IMR-90 (cell line): Measurements from ENCODE around the gene CYP26A1. TPM values are rescaled to one million over a fixed set of nuclear protein-coding genes. Genes with fewer than 3 reads are reported as not detected.
A peak's percentile ranks its signal among the peaks of the same experiment; 100 is the strongest.

Experiments
- ATAC-seq: fragments of 200-7000 bp; cut with Tn5 transposase; 2 replicates; pipeline ENCODE4 v1.9.1; 2020; ENCODE audit warnings: low read depth, mild to moderate bottlenecking, moderate library complexity
- BruUV-seq: library from RNA; stranded (reverse); fragments of 400-500 nt; replicated peaks from 2 replicates; lab custom pipeline; 2021; lab: Mats Ljungman, UMichigan
- CTCF ChIA-PET: fragments of 300-600 bp; formaldehyde crosslinking; extraction: SDS; loops from one replicate; lab custom pipeline; 2021; ENCODE audit warnings: antibody characterized with exemption; lab: Yijun Ruan, JAX
- POLR2A ChIA-PET: fragments of 300-600 bp; sonication (Branson Sonifier 250); formaldehyde crosslinking; loops from one replicate; lab custom pipeline; 2022; ENCODE audit warnings: antibody characterized with exemption; ENCODE audit not compliant: unreplicated experiment; lab: Charles Lee
- DNase-seq: peaks from one replicate; pipeline ENCODE4 v3.0.0; 2013
- H2AFZ ChIP-seq: replicated peaks from 2 replicates; pipeline ENCODE3; 2013; ENCODE audit warnings: low read length, mild to moderate bottlenecking; ENCODE audit not compliant: poor library complexity
- H2AK5ac ChIP-seq: 2 replicates; pipeline ENCODE4 v1.6.1; 2013; ENCODE audit warnings: low read depth, low read length, inconsistent platforms
- H2AK9ac ChIP-seq: replicated peaks from 2 replicates; pipeline ENCODE3; 2013; ENCODE audit warnings: mild to moderate bottlenecking, low read depth, low read length, moderate library complexity; ENCODE audit not compliant: poor library complexity
- H2BK120ac ChIP-seq: 2 replicates; pipeline ENCODE4 v1.6.1; 2013; ENCODE audit warnings: low read depth, low read length, inconsistent platforms
- H2BK15ac ChIP-seq: 3 replicates; pipeline ENCODE4 v1.6.1; 2013; ENCODE audit warnings: low read depth, low read length, inconsistent platforms
- H2BK20ac ChIP-seq: 2 replicates; pipeline ENCODE4 v1.6.1; 2013; ENCODE audit warnings: low read depth, mild to moderate bottlenecking, inconsistent platforms, low read length, moderate library complexity
- H2BK5ac ChIP-seq: 2 replicates; pipeline ENCODE4 v1.6.1; 2013; ENCODE audit warnings: mild to moderate bottlenecking, low read depth, low read length, inconsistent platforms; ENCODE audit not compliant: poor library complexity, severe bottlenecking
- H3K14ac ChIP-seq: replicated peaks from 2 replicates; pipeline ENCODE4 v1.6.1; 2013; ENCODE audit warnings: low read depth, low read length, inconsistent platforms
- H3K18ac ChIP-seq: 2 replicates; pipeline ENCODE4 v1.6.1; 2013; ENCODE audit warnings: low read depth, low read length, control low read depth
- H3K23ac ChIP-seq: 2 replicates; pipeline ENCODE4 v1.6.1; 2013; ENCODE audit warnings: low read depth, low read length, inconsistent platforms
- H3K27ac ChIP-seq: 2 replicates; pipeline ENCODE4 v1.5.1; 2013; ENCODE audit warnings: mild to moderate bottlenecking, control low read depth, low read length; ENCODE audit not compliant: insufficient read depth
- H3K27me3 ChIP-seq: 2 replicates; pipeline ENCODE4 v1.6.1; 2013; ENCODE audit warnings: low read length; ENCODE audit not compliant: control insufficient read depth, insufficient read depth
- H3K36me3 ChIP-seq: 2 replicates; pipeline ENCODE4 v1.6.1; 2013; ENCODE audit warnings: low read length, mixed read lengths; ENCODE audit not compliant: control insufficient read depth, insufficient read depth
- H3K4ac ChIP-seq: 2 replicates; pipeline ENCODE4 v1.6.1; 2013; ENCODE audit warnings: low read depth, low read length, inconsistent platforms
- H3K4me1 ChIP-seq: 2 replicates; pipeline ENCODE4 v1.6.1; 2013; ENCODE audit warnings: low read length, mixed read lengths; ENCODE audit not compliant: control insufficient read depth, insufficient read depth
- H3K4me2 ChIP-seq: 2 replicates; pipeline ENCODE4 v1.6.1; 2013; ENCODE audit warnings: low read depth, mild to moderate bottlenecking, control low read depth, low read length, moderate library complexity
- H3K4me3 ChIP-seq: 2 replicates; pipeline ENCODE4 v1.5.1; 2013; ENCODE audit warnings: low read depth, mild to moderate bottlenecking, control low read depth, low read length, moderate library complexity; ENCODE audit not compliant: insufficient read depth
- H3K56ac ChIP-seq: 2 replicates; pipeline ENCODE4 v1.6.1; 2013; ENCODE audit warnings: low read length, inconsistent platforms; ENCODE audit not compliant: insufficient read depth; ENCODE audit errors: extremely low read depth
- H3K79me1 ChIP-seq, 2 experiments: 2 replicates each; pipeline ENCODE4 v1.6.1; 2013; ENCODE audit warnings: low read length in 2 of 2, inconsistent platforms in 1 of 2, low read depth in 1 of 2
- H3K9ac ChIP-seq: 2 replicates; pipeline ENCODE4 v1.6.1; 2013; ENCODE audit warnings: low read depth, low read length, control low read depth
- H3K9me1 ChIP-seq: 2 replicates; pipeline ENCODE4 v1.6.1; 2013; ENCODE audit warnings: low read length, inconsistent platforms; ENCODE audit not compliant: insufficient read depth
- H3K9me3 ChIP-seq: 2 replicates; pipeline ENCODE4 v1.6.1; 2013; ENCODE audit warnings: low read length; ENCODE audit not compliant: control insufficient read depth, insufficient read depth
- H4K20me1 ChIP-seq: 2 replicates; pipeline ENCODE4 v1.6.1; 2013; ENCODE audit warnings: low read length, inconsistent platforms; ENCODE audit not compliant: insufficient read depth
- H4K5ac ChIP-seq: 2 replicates; pipeline ENCODE4 v1.6.1; 2013; ENCODE audit warnings: mild to moderate bottlenecking, low read depth, low read length, control low read depth
- H4K8ac ChIP-seq, 2 experiments: 2 replicates each; pipeline ENCODE4 v1.6.1; 2013; ENCODE audit warnings: low read depth in 2 of 2, low read length in 2 of 2, control low read depth in 1 of 2, inconsistent platforms in 1 of 2
- H4K91ac ChIP-seq: 2 replicates; pipeline ENCODE4 v1.6.1; 2013; ENCODE audit warnings: low read depth, low read length, inconsistent platforms; ENCODE audit not compliant: insufficient read depth
- FOS ChIP-seq: fragments of 150-350 bp; IDR thresholded peaks from 2 replicates; pipeline ENCODE4 v1.6.1; 2016; ENCODE audit warnings: low read depth, low read length
- MAFK ChIP-seq: IDR thresholded peaks from 2 replicates; pipeline ENCODE4 v1.6.1; 2012; ENCODE audit warnings: low read depth, low read length, improper control_type of control experiment
- MXI1 ChIP-seq: IDR thresholded peaks from 2 replicates; pipeline ENCODE4 v1.6.1; 2012; ENCODE audit warnings: low read depth, mild to moderate bottlenecking, low read length, moderate library complexity, borderline replicate concordance
- NFE2L2 ChIP-seq: fragments of 150-350 bp; IDR thresholded peaks from 2 replicates; pipeline ENCODE4 v1.6.1; 2016; ENCODE audit warnings: low read depth, mild to moderate bottlenecking, low read length
- POLR2A ChIP-seq: IDR thresholded peaks from 2 replicates; pipeline ENCODE4 v1.6.1; 2012; ENCODE audit warnings: mild to moderate bottlenecking, low read depth, low read length
- RAD21 ChIP-seq: IDR thresholded peaks from 2 replicates; pipeline ENCODE4 v1.6.1; 2012; ENCODE audit warnings: low read length, improper control_type of control experiment
- RCOR1 ChIP-seq: IDR thresholded peaks from 2 replicates; pipeline ENCODE4 v1.6.1; 2012; ENCODE audit warnings: mild to moderate bottlenecking, low read length, improper control_type of control experiment; ENCODE audit not compliant: insufficient replicate concordance
- WGBS, 2 experiments: methylation state at CpG; one replicate each; pipeline versions ENCODE4 v1.1.5 to v1.1.7; 2013; ENCODE audit warnings: missing lambda C conversion rate in 2 of 2; ENCODE audit not compliant: insufficient read length in 1 of 2; ENCODE audit errors: extremely low coverage in 2 of 2; 5-methylcytosine and 5-hydroxymethylcytosine counted together
- dilution Hi-C: fragments of 300-500 bp; cut with HindIII; formaldehyde crosslinking; loops from one replicate; pipeline ENCODE4 v1.14.3; 2018; ENCODE audit warnings: low sequenced_read_pairs; ENCODE audit not compliant: unreplicated experiment
- in situ Hi-C: fragments of 300-500 bp; cut with MboI; formaldehyde crosslinking; loops from 3 replicates; pipeline ENCODE4 v1.14.3; 2019; ENCODE audit warnings: low sequenced_read_pairs, inconsistent platforms, mixed read lengths
- intact Hi-C: fragments of 100-400 bp; cut with micrococcal nuclease; formaldehyde crosslinking; loops from 2 replicates; pipeline ENCODE4 v1.10.0; 2022
- polyA plus RNA-seq, 3 experiments: library from polyadenylated mRNA; depleted of rRNA; stranded (reverse); fragments of >200 nt; gene quantifications; 2 replicates each; pipeline ENCODE4 v1.2.3, GENCODE V29; 2012; ENCODE audit warnings: low replicate concordance in 1 of 3
- total RNA-seq: library from RNA; depleted of rRNA; stranded (reverse); fragments of >200 nt; gene quantifications from 2 replicates; pipeline ENCODE4 v1.2.3, GENCODE V29; 2012

CYP26A1 gene
- total and polyA plus RNA-seq, 2 of the 4 experiments (the other 2 are of a cell fraction), result 0.15 TPM; not detected in 1

DNA sequence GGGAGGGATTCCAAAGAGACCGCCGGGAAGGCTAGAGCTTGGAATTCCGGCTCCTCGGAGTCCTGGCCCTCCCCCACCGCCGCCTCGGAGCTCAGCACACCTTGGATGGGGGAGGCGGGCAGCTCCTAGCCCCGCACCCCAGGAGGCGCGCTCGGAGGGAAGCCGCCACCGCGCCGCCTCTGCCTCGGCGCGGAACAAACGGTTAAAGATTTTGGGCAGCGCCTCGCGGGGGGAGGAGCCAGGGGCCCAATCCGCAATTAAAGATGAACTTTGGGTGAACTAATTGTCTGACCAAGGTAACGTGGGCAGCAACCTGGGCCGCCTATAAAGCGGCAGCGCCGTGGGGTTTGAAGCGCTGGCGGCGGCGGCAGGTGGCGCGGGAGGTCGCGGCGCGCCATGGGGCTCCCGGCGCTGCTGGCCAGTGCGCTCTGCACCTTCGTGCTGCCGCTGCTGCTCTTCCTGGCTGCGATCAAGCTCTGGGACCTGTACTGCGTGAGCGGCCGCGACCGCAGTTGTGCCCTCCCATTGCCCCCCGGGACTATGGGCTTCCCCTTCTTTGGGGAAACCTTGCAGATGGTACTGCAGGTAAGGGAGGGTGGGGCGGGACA lies at the start of gene CYP26A1 (continued):
- TF ChIP-seq MAFK (no peak), FOS (no peak), RAD21 (no peak), POLR2A (no peak), RCOR1 (no peak), MXI1 (no peak)

DNA sequence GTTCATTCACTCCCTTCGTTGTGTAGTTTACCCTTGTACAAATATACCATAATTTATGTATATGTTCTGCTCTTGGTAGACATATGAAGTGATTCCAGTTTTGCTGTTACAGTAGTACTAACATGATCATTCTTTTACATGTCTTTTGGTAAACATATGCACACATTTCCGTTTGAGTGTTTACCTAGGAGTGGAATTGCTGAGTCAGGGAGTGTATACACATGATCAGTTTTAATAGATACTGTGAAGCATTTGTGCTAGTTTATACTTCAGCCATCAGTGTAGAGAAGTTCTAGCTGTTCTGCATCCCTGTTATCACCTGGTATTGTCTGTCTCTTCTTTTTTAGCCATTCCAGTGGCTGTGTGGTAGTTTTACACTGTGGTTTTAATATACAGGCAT lies 47.6 kb upstream of the CYP26A1 start:
- intact Hi-C loops, result no loop called here
- ChIA-PET CTCF (no interaction called here), POLR2A (no interaction called here)
- BruUV-seq, result no TSS peak
- Histone ChIP-seq H4K91ac (no peak overlapping the region), H4K8ac (no peak overlapping the region), H4K20me1 (no peaks in the 10 kb centered on the region), H3K14ac (no peak overlapping the region), H3K27ac (no peak overlapping the region), H3K56ac (no peak overlapping the region), H2AFZ (no peak overlapping the region), H2AK5ac (no peak overlapping the region), H4K5ac (no peak overlapping the region), H3K27me3 (no peaks in the 10 kb centered on the region), H2BK120ac (no peak overlapping the region), H3K9me1 (no peaks in the 10 kb centered on the region), H2BK15ac (no peak overlapping the region), H3K79me1 (no peaks in the 10 kb centered on the region), H3K36me3 (no peaks in the 10 kb centered on the region), H3K9me3 (peaks cover 2% of the 10 kb centered on the region), H3K18ac (no peak overlapping the region), H2BK20ac (no peak overlapping the region), H3K4me2 (no peak overlapping the region), H3K4me1 (peaks cover 6% of the 10 kb centered on the region), H3K9ac (no peak overlapping the region), H3K4ac (no peak overlapping the region), H3K23ac (no peak overlapping the region), H2AK9ac (no peak overlapping the region), H2BK5ac (no peak overlapping the region), H3K4me3 (no peak overlapping the region)
- no peak for ATAC-seq
- no CpG with 5 or more reads among the region's 2 CpGs for WGBS, 2 experiments
- dilution Hi-C loops, result no loop called here
- TF ChIP-seq MAFK (peak; percentile 86), RAD21 (no peak), NFE2L2 (peak; percentile 32; the same call in 1 of the 2 replicates)
- peak; percentile 22 for DNase-seq
- in situ Hi-C loops, result no loop called here
